ENCODE results near the gene U2AF1L4.

Gene U2AF1L4

GRCh38 chr19:35712567-35713505 is 32.4 kb downstream of the U2AF1L4 start:
- DNase-seq (ENCODE audit: low spot score) = no peak

GRCh38 chr19:35710784-35711723 is 34.2 kb downstream of the U2AF1L4 start:
- DNase-seq (ENCODE audit: low spot score) = peak; percentile 64

GRCh38 chr19:35708391-35708790 is 36.8 kb downstream of the U2AF1L4 start:
- no peak for DNase-seq (ENCODE audit: low spot score)

GRCh38 chr19:35704218-35704617 is 41.0 kb downstream of the U2AF1L4 start, which contains the start of gene ZBTB32:
TSS of gene ZBTB32 (plus strand) at chr19:35704558. CDS start at chr19:35714627, 10,069 bp downstream.
- DNase-seq (ENCODE audit: low spot score) = peak; percentile 30

GRCh38 chr19:35703343-35703742 is 41.9 kb downstream of the U2AF1L4 start:
- no peak for DNase-seq (ENCODE audit: low spot score)

- peak; percentile 97 for DNase-seq (ENCODE audit: low spot score)
Observed at GRCh38 chr19:35702223-35703012, 42.8 kb downstream of the U2AF1L4 start.

GRCh38 chr19:35696835-35697234 is 48.4 kb downstream of the U2AF1L4 start:
- no peak for DNase-seq (ENCODE audit: low spot score)

- no peak for DNase-seq (ENCODE audit: low spot score)
Observed at GRCh38 chr19:35695895-35696422, 49.3 kb downstream of the U2AF1L4 start.

- DNase-seq (ENCODE audit: low spot score) = peak; percentile 86
Observed at GRCh38 chr19:35693835-35694599, 51.2 kb downstream of the U2AF1L4 start.

- no peak for DNase-seq (ENCODE audit: low spot score)
Observed at GRCh38 chr19:35693422-35693821, 51.8 kb downstream of the U2AF1L4 start.

All from germinal center (tissue), 1 donor.